Caco-2 (cell line): ENCODE measurements around the gene IL6ST. TPM values are rescaled to one million over a fixed set of nuclear protein-coding genes. Genes with fewer than 3 reads are reported as not detected.

Experiments
- BruUV-seq: library from RNA; stranded (reverse); fragments of 400-500 nt; replicated peaks from 2 replicates; lab custom pipeline; 2021; lab: Mats Ljungman, UMichigan
- CTCF ChIA-PET: fragments of 300-600 bp; sonication (Branson Sonifier 250); formaldehyde crosslinking; loops from one replicate; lab custom pipeline; 2022; ENCODE audit warnings: antibody characterized with exemption; lab: Charles Lee
- POLR2A ChIA-PET: fragments of 300-600 bp; sonication (Branson Sonifier 250); formaldehyde crosslinking; loops from one replicate; lab custom pipeline; 2022; ENCODE audit warnings: antibody characterized with exemption; lab: Charles Lee
- DNase-seq, 2 experiments: peaks; one replicate each; pipeline versions ENCODE4 v3.0.0 to v3.0.0-alpha.2; 2020 to 2022
- H3K27me3 ChIP-seq: replicated peaks from 2 replicates; pipeline ENCODE4 v1.6.0; 2011; ENCODE audit warnings: low read length; ENCODE audit not compliant: control insufficient read depth, insufficient read depth
- H3K36me3 ChIP-seq: 2 replicates; pipeline ENCODE4 v1.5.1; 2011; ENCODE audit warnings: low read length; ENCODE audit not compliant: control insufficient read depth, insufficient read depth
- H3K4me1 ChIP-seq: fragments of 250-450 bp; sonication (Bioruptor Pico); 2 replicates; pipeline ENCODE4 v1.5.1; 2020; ENCODE audit warnings: mild to moderate bottlenecking
- H3K4me3 ChIP-seq: 2 replicates; pipeline ENCODE4 v1.5.1; 2011; ENCODE audit warnings: low read depth, mild to moderate bottlenecking, control low read depth, low read length
- H3K9me3 ChIP-seq: fragments of 250-450 bp; sonication (Bioruptor Pico); 2 replicates; pipeline ENCODE4 v1.5.1; 2020; ENCODE audit warnings: mild to moderate bottlenecking, moderate library complexity
- H3K27ac Mint-ChIP-seq: one replicate; pipeline ENCODE4 v1.8.0; 2022; ENCODE audit warnings: mixed read lengths; ENCODE audit not compliant: unreplicated experiment
- H3K27me3 Mint-ChIP-seq: one replicate; pipeline ENCODE4 v1.8.0; 2022; ENCODE audit warnings: mixed read lengths; ENCODE audit not compliant: insufficient read depth, unreplicated experiment
- H3K36me3 Mint-ChIP-seq: one replicate; pipeline ENCODE4 v1.8.0; 2022; ENCODE audit warnings: mild to moderate bottlenecking, mixed read lengths; ENCODE audit not compliant: insufficient read depth, unreplicated experiment
- H3K4me1 Mint-ChIP-seq: one replicate; pipeline ENCODE4 v1.8.0; 2022; ENCODE audit warnings: low read depth, mixed read lengths; ENCODE audit not compliant: unreplicated experiment
- H3K4me3 Mint-ChIP-seq: one replicate; pipeline ENCODE4 v1.8.0; 2022; ENCODE audit warnings: mild to moderate bottlenecking, moderate library complexity, mixed read lengths; ENCODE audit not compliant: unreplicated experiment
- H3K9me3 Mint-ChIP-seq: one replicate; pipeline ENCODE4 v1.8.0; 2022; ENCODE audit warnings: mixed read lengths; ENCODE audit not compliant: unreplicated experiment
- intact Hi-C: fragments of 100-400 bp; cut with micrococcal nuclease; formaldehyde crosslinking; loops from one replicate; pipeline ENCODE4 v1.10.0; 2022; ENCODE audit not compliant: unreplicated experiment
- total RNA-seq: library from RNA; stranded (reverse); gene quantifications from 2 replicates; pipeline ENCODE4 v1.2.3, GENCODE V29; 2022
- TF ChIP-seq, protein P1 (sequence below), 2 experiments: fragments of 200-600 bp in 1 of 2; IDR thresholded peaks; 1 replicate in 1 of 2; 2 replicates in 1 of 2; pipeline versions ENCODE4 v1.5.1 to v1.8.0; 2011 to 2022; ENCODE audit warnings: antibody characterized with exemption in 1 of 2, control low read depth in 1 of 2, inconsistent platforms in 1 of 2, low read depth in 1 of 2, low read length in 1 of 2, mild to moderate bottlenecking in 1 of 2, moderate library complexity in 1 of 2; ENCODE audit not compliant: insufficient read depth in 1 of 2, severe bottlenecking in 1 of 2, unreplicated experiment in 1 of 2

IL6ST gene
- total RNA-seq, 1 experiment from 2014 or later: 278 TPM

GRCh38 chr5:55933377-55934114 lies 61.2 kb downstream of the IL6ST start:
- Mint-ChIP-seq H3K27ac (peak overlapping the region; percentile 100), H3K4me3 (peak overlapping the region; percentile 67), H3K27me3 (no peaks in the 10 kb centered on the region), H3K36me3 (peaks cover 87% of the 10 kb centered on the region), H3K4me1 (peaks cover 66% of the 10 kb centered on the region), H3K9me3 (no peaks in the 10 kb centered on the region)
- TSS peak; percentile 58 for BruUV-seq
- Histone ChIP-seq H3K4me3 (no peak overlapping the region), H3K4me1 (peaks cover 63% of the 10 kb centered on the region), H3K27me3 (no peaks in the 10 kb centered on the region), H3K9me3 (no peaks in the 10 kb centered on the region), H3K36me3 (peaks cover 2% of the 10 kb centered on the region; the same call in 1 of the 2 replicates)
- ChIA-PET CTCF (no interaction called here), POLR2A (interaction anchor here (0.7 kb wide), 1 partner anchor 53 kb away, joined by 3 read pairs; no protein-coding TSS in a partner anchor)
- TF ChIP-seq, protein P1, sequence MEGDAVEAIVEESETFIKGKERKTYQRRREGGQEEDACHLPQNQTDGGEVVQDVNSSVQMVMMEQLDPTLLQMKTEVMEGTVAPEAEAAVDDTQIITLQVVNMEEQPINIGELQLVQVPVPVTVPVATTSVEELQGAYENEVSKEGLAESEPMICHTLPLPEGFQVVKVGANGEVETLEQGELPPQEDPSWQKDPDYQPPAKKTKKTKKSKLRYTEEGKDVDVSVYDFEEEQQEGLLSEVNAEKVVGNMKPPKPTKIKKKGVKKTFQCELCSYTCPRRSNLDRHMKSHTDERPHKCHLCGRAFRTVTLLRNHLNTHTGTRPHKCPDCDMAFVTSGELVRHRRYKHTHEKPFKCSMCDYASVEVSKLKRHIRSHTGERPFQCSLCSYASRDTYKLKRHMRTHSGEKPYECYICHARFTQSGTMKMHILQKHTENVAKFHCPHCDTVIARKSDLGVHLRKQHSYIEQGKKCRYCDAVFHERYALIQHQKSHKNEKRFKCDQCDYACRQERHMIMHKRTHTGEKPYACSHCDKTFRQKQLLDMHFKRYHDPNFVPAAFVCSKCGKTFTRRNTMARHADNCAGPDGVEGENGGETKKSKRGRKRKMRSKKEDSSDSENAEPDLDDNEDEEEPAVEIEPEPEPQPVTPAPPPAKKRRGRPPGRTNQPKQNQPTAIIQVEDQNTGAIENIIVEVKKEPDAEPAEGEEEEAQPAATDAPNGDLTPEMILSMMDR (IDR thresholded peaks at IDR 0.05; ENCODE audit: insufficient read depth in 1 of 2, low read depth in 1 of 2, low read length in 1 of 2, severe bottlenecking in 1 of 2, unreplicated experiment in 1 of 2): no peak
- no peak for DNase-seq
- intact Hi-C loops: loop anchor here (1.0 to 10.0 kb wide), 6 partner anchors 139 to 911 kb away; partner anchors contain the start of gene SLC38A9

DNA sequence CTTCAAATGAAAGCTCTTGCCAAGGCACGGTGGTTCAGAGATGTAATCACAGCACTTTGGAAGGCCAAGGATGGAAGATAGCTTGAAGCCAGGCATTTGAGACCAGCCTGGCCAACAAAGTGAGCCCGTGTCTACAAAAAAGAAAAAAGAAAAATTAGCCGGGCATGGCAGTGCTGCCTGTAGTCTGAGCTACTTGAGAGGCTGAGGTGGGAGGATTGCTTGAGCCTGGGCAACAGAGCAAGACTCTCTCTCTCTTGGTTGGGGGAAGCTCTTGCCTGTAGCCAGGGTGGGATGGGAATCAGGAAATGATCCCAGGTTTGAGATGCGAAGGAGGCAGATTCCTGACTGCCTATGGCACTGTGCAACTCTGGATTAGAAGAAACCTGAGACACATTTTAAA lies 62.1 kb downstream of the IL6ST start:
- H3K4me1 ChIP-seq: peaks cover 70% of the 10 kb centered on the region
- intact Hi-C loops: loop anchor here (10.0 kb wide), 2 partner anchors 608 to 912 kb away; no protein-coding TSS in a partner anchor
- Mint-ChIP-seq H3K36me3 (peaks cover 93% of the 10 kb centered on the region), H3K9me3 (no peaks in the 10 kb centered on the region), H3K27me3 (no peaks in the 10 kb centered on the region), H3K4me1 (peaks cover 75% of the 10 kb centered on the region), H3K27ac (peak overlapping the region; percentile 100), H3K4me3 (peak overlapping the region; percentile 67)
- ChIA-PET CTCF (no interaction called here), POLR2A (no interaction called here)
- no peaks in the 10 kb centered on the region for H3K27me3 ChIP-seq
- DNase-seq: no peak
- H3K36me3 ChIP-seq: peaks cover 2% of the 10 kb centered on the region; the same call in 1 of the 2 replicates
- TF ChIP-seq, protein P1 (IDR thresholded peaks at IDR 0.05; ENCODE audit: insufficient read depth in 1 of 2, low read depth in 1 of 2, low read length in 1 of 2, severe bottlenecking in 1 of 2, unreplicated experiment in 1 of 2): no peak
- H3K4me3 ChIP-seq: no peak overlapping the region
- no TSS peak for BruUV-seq
- H3K9me3 ChIP-seq: no peaks in the 10 kb centered on the region

DNA sequence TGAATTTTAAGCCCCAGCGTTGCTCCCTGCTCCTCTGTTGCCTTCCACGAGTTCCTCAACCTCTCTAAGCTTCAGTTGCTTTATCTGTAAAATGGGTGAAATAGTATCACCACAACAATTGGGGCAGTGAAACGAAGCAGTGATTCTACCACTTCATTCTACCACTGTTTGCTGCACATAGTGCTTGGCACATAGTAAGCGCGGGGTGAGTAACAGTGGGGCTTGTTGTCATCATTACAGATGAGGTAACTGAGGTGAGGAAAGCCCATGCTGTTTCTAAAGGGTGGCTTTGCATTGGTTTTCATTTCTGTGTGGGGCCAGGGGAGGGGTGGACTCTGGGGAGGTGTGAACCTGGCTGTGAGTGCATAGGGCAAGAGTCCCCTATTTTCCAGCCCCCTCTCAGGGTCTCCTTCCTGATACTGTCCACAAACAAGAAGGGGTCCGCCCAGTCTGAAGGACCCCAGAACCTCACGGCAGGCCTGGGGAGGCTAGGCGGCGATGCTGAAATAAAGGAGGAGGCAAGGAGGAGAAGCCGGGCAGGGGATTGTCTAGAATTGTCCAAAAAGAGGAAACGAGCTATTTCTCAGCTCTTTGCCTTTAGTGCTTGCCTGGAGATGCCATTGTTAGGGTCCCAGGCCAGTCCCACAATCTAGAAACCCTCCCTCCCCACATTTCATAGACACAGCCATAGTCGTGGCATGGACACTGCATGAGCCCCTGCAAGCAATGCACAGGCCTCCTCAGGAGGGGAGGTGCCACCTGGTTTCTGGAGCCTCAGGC lies 65.6 kb downstream of the IL6ST start:
- ChIA-PET POLR2A (no interaction called here), CTCF (no interaction called here)
- Mint-ChIP-seq H3K9me3 (no peaks in the 10 kb centered on the region), H3K4me1 (peaks cover 60% of the 10 kb centered on the region), H3K27me3 (no peaks in the 10 kb centered on the region), H3K36me3 (peaks cover 61% of the 10 kb centered on the region), H3K27ac (peak overlapping the region; percentile 88), H3K4me3 (no peak overlapping the region)
- Histone ChIP-seq H3K27me3 (no peaks in the 10 kb centered on the region), H3K36me3 (0 out of 2 replicates have a peak, but pooled peaks cover 2% of the 10 kb centered on the region), H3K4me1 (peaks cover 83% of the 10 kb centered on the region), H3K9me3 (no peaks in the 10 kb centered on the region), H3K4me3 (no peak overlapping the region)
- no peak for DNase-seq
- no TSS peak for BruUV-seq
- intact Hi-C loops: no loop called here
- TF ChIP-seq, protein P1 (IDR thresholded peaks at IDR 0.05; ENCODE audit: insufficient read depth in 1 of 2, low read depth in 1 of 2, low read length in 1 of 2, severe bottlenecking in 1 of 2, unreplicated experiment in 1 of 2): no peak
